Activated CD4-positive, alpha-beta memory T cell treated with anti-CD3 and anti-CD28 coated beads for 36 hours (primary cell): ENCODE data around the gene AP5S1. TPM values are rescaled to one million over a fixed set of nuclear protein-coding genes. Genes with fewer than 3 reads are reported as not detected.
A peak's percentile ranks its signal among the peaks of the same experiment; 100 is the strongest.

ENCODE experiments used
- CTCF ChIA-PET: fragments of 350-600 bp; sonication (Branson Sonifier 250); formaldehyde crosslinking; loops from one replicate; lab custom pipeline; 2021; ENCODE audit warnings: antibody characterized with exemption, inconsistent platforms; lab: Charles Lee
- POLR2A ChIA-PET: fragments of 350-600 bp; sonication (Branson Sonifier 250); formaldehyde crosslinking; loops from one replicate; lab custom pipeline; 2021; ENCODE audit warnings: antibody characterized with exemption; lab: Charles Lee
- DNase-seq: peaks from one replicate; pipeline ENCODE4 v3.0.0-alpha.2; 2020
- H3K27ac Mint-ChIP-seq: one replicate; pipeline ENCODE4 v1.8.0; 2021; ENCODE audit warnings: mixed read lengths
- H3K27me3 Mint-ChIP-seq: one replicate; pipeline ENCODE4 v1.8.0; 2021; ENCODE audit warnings: mixed read lengths
- H3K36me3 Mint-ChIP-seq: one replicate; pipeline ENCODE4 v1.8.0; 2021; ENCODE audit warnings: mixed read lengths
- H3K4me1 Mint-ChIP-seq: one replicate; pipeline ENCODE4 v1.8.0; 2021; ENCODE audit warnings: low read depth, mixed read lengths
- H3K4me3 Mint-ChIP-seq: one replicate; pipeline ENCODE4 v1.8.0; 2021; ENCODE audit warnings: mild to moderate bottlenecking, mixed read lengths
- H3K9me3 Mint-ChIP-seq: one replicate; pipeline ENCODE4 v1.8.0; 2021; ENCODE audit warnings: mixed read lengths
- intact Hi-C: fragments of 100-400 bp; cut with micrococcal nuclease; formaldehyde crosslinking; loops from one replicate; pipeline ENCODE4 v1.15.1; 2023
- total RNA-seq, 2 experiments: library from RNA; stranded (reverse); gene quantifications; one replicate each; pipeline ENCODE4 v1.2.3, GENCODE V29; 2021

AP5S1 gene
- total RNA-seq = 1 to 10 TPM; 9.1 to 10.0 TPM

- intact Hi-C loops = loop anchor here (1.0 to 2.0 kb wide), 4 partner anchors 24 to 87 kb away; partner anchors contain the start of genes CDC25B and MAVS
- Mint-ChIP-seq H3K4me3 (peak within 1 kb of the TSS; percentile 81), H3K27ac (peak within 1 kb of the TSS; percentile 93), H3K9me3 (no peaks in the 10 kb centered on the region), H3K4me1 (peaks cover 36% of the 10 kb centered on the region), H3K36me3 (peaks cover 3% of the 10 kb centered on the region), H3K27me3 (no peaks in the 10 kb centered on the region)
- POLR2A ChIA-PET = interaction anchor here (1.0 to 2.2 kb wide), 8 partner anchors 8 to 34 kb away, joined by 3 to 27 read pairs (median 8); partner anchors contain the start of genes CDC25B and CENPB
- DNase-seq = peak; percentile 96
- CTCF ChIA-PET = interaction anchor here (0.7 to 12.9 kb wide), 24 partner anchors 9 to 265 kb away, joined by 3 to 180 read pairs (median 6); partner anchors contain the start of genes ADISSP, CDC25B, CENPB and MAVS
Observed at GRCh38 chr20:3820048-3820900, at the start of gene AP5S1. AP5S1 (plus strand) TSS chr20:3820547; CDS start chr20:3822118, 1,571 bp downstream.

GRCh38 chr20:3771552-3772058 is 48.7 kb upstream of the AP5S1 start:
- Mint-ChIP-seq H3K4me1 (peaks cover 13% of the 10 kb centered on the region), H3K27ac (no peak overlapping the region), H3K27me3 (no peaks in the 10 kb centered on the region), H3K9me3 (no peaks in the 10 kb centered on the region), H3K4me3 (no peak overlapping the region), H3K36me3 (no peaks in the 10 kb centered on the region)
- ChIA-PET CTCF (interaction anchor here (1.0 kb wide), 1 partner anchor 14 kb away, joined by 3 read pairs; no protein-coding TSS in a partner anchor), POLR2A (no interaction called here)
- intact Hi-C loops = no loop called here
- no peak for DNase-seq

GRCh38 chr20:3775457-3776108 is 44.8 kb upstream of the AP5S1 start:
- no peak for DNase-seq
- no peaks in the 10 kb centered on the region for H3K9me3 Mint-ChIP-seq
- CTCF ChIA-PET = interaction anchor here (0.9 to 1.7 kb wide), 2 partner anchors 25 to 310 kb away, joined by 3 to 4 read pairs; no protein-coding TSS in a partner anchor
- no peak overlapping the region for H3K27ac Mint-ChIP-seq
- no peak overlapping the region for H3K4me3 Mint-ChIP-seq
- POLR2A ChIA-PET = no interaction called here
- peaks cover 12% of the 10 kb centered on the region for H3K27me3 Mint-ChIP-seq
- intact Hi-C loops = no loop called here
- H3K36me3 Mint-ChIP-seq = no peaks in the 10 kb centered on the region
- H3K4me1 Mint-ChIP-seq = peaks cover 18% of the 10 kb centered on the region

GRCh38 chr20:3777381-3777715 is 43.0 kb upstream of the AP5S1 start:
- CTCF ChIA-PET = interaction anchor here (1.7 to 3.5 kb wide), 4 partner anchors 9 to 308 kb away, joined by 4 to 30 read pairs (median 8); partner anchors contain the start of genes ADISSP and CENPB
- intact Hi-C loops = no loop called here
- Mint-ChIP-seq H3K36me3 (no peaks in the 10 kb centered on the region), H3K27me3 (peaks cover 12% of the 10 kb centered on the region), H3K4me1 (peaks cover 31% of the 10 kb centered on the region), H3K4me3 (peak overlapping the region; percentile 76), H3K9me3 (no peaks in the 10 kb centered on the region), H3K27ac (no peak overlapping the region)
- POLR2A ChIA-PET = interaction anchor here (3.1 kb wide), 1 partner anchor 10 kb away, joined by 25 read pairs; the partner anchor contains the start of gene ADISSP
- DNase-seq = no peak

- POLR2A ChIA-PET = interaction anchor here (0.7 to 3.1 kb wide), 2 partner anchors 10 to 90 kb away, joined by 3 to 25 read pairs; partner anchors contain the start of gene ADISSP
- H3K27me3 Mint-ChIP-seq = peaks cover 12% of the 10 kb centered on the region
- H3K9me3 Mint-ChIP-seq = no peaks in the 10 kb centered on the region
- peak overlapping the region; percentile 76 for H3K4me3 Mint-ChIP-seq
- intact Hi-C loops = no loop called here
- H3K36me3 Mint-ChIP-seq = no peaks in the 10 kb centered on the region
- no peak overlapping the region for H3K27ac Mint-ChIP-seq
- DNase-seq = peak; percentile 63
- H3K4me1 Mint-ChIP-seq = peaks cover 31% of the 10 kb centered on the region
- CTCF ChIA-PET = interaction anchor here (1.3 to 3.5 kb wide), 6 partner anchors 9 to 67 kb away, joined by 3 to 30 read pairs (median 7); partner anchors contain the start of genes ADISSP, AP5S1 and CENPB
Observed at GRCh38 chr20:3777716-3778629, 42.4 kb upstream of the AP5S1 start.

GRCh38 chr20:3778976-3779375 is 41.4 kb upstream of the AP5S1 start:
- Mint-ChIP-seq H3K36me3 (no peaks in the 10 kb centered on the region), H3K27me3 (peaks cover 12% of the 10 kb centered on the region), H3K4me1 (peaks cover 39% of the 10 kb centered on the region), H3K4me3 (no peak overlapping the region), H3K27ac (no peak overlapping the region), H3K9me3 (no peaks in the 10 kb centered on the region)
- ChIA-PET POLR2A (interaction anchor here (0.7 to 3.1 kb wide), 2 partner anchors 11 to 89 kb away, joined by 3 to 25 read pairs; partner anchors contain the start of gene ADISSP), CTCF (interaction anchor here (1.0 to 3.5 kb wide), 6 partner anchors 8 to 41 kb away, joined by 3 to 30 read pairs (median 7); partner anchors contain the start of genes ADISSP, AP5S1 and CENPB)
- no peak for DNase-seq
- intact Hi-C loops = no loop called here

- H3K27me3 Mint-ChIP-seq = peaks cover 12% of the 10 kb centered on the region
- ChIA-PET CTCF (interaction anchor here (0.7 to 2.2 kb wide), 4 partner anchors 13 to 304 kb away, joined by 3 to 10 read pairs (median 4); partner anchors contain the start of genes ADISSP and AP5S1), POLR2A (interaction anchor here (1.0 kb wide), 1 partner anchor 13 kb away, joined by 4 read pairs; the partner anchor contains the start of gene ADISSP)
- H3K4me1 Mint-ChIP-seq = peaks cover 52% of the 10 kb centered on the region
- H3K36me3 Mint-ChIP-seq = peaks cover 6% of the 10 kb centered on the region
- peak within 1 kb of the TSS; percentile 43 for H3K4me3 Mint-ChIP-seq
- intact Hi-C loops = loop anchor here (1.0 to 10.0 kb wide), 2 partner anchors 13 to 303 kb away; no protein-coding TSS in a partner anchor
- H3K27ac Mint-ChIP-seq = no peak within 1 kb of the TSS
- DNase-seq = peak; percentile 68
- H3K9me3 Mint-ChIP-seq = no peaks in the 10 kb centered on the region
Observed at GRCh38 chr20:3781153-3781910, 39.0 kb upstream of the AP5S1 start, which contains the start of gene SPEF1. SPEF1 (minus strand) TSS chr20:3781448; CDS start chr20:3781287, 161 bp downstream.

GRCh38 chr20:3782597-3782996 is 37.8 kb upstream of the AP5S1 start:
- Mint-ChIP-seq H3K4me3 (no peak overlapping the region), H3K27me3 (peaks cover 9% of the 10 kb centered on the region), H3K4me1 (peaks cover 49% of the 10 kb centered on the region), H3K9me3 (no peaks in the 10 kb centered on the region), H3K36me3 (peaks cover 6% of the 10 kb centered on the region), H3K27ac (no peak overlapping the region)
- POLR2A ChIA-PET = no interaction called here
- DNase-seq = no peak
- CTCF ChIA-PET = interaction anchor here (2.2 to 10.4 kb wide), 2 partner anchors 14 to 34 kb away, joined by 10 to 180 read pairs; partner anchors contain the start of genes ADISSP and AP5S1
- intact Hi-C loops = loop anchor here (10.0 kb wide), 1 partner anchor 302 kb away; no protein-coding TSS in a partner anchor

- POLR2A ChIA-PET = no interaction called here
- H3K36me3 Mint-ChIP-seq = peaks cover 6% of the 10 kb centered on the region
- intact Hi-C loops = loop anchor here (10.0 kb wide), 1 partner anchor 302 kb away; no protein-coding TSS in a partner anchor
- no peak for DNase-seq
- H3K4me3 Mint-ChIP-seq = no peak overlapping the region
- no peaks in the 10 kb centered on the region for H3K9me3 Mint-ChIP-seq
- peaks cover 50% of the 10 kb centered on the region for H3K4me1 Mint-ChIP-seq
- no peak overlapping the region for H3K27ac Mint-ChIP-seq
- CTCF ChIA-PET = interaction anchor here (10.4 kb wide), 1 partner anchor 34 kb away, joined by 180 read pairs; the partner anchor contains the start of gene AP5S1
- H3K27me3 Mint-ChIP-seq = peaks cover 9% of the 10 kb centered on the region
Observed at GRCh38 chr20:3783068-3783489, 37.3 kb upstream of the AP5S1 start.
